ENCODE results near the gene CRYZL1.

The CRYZL1 gene

DNA sequence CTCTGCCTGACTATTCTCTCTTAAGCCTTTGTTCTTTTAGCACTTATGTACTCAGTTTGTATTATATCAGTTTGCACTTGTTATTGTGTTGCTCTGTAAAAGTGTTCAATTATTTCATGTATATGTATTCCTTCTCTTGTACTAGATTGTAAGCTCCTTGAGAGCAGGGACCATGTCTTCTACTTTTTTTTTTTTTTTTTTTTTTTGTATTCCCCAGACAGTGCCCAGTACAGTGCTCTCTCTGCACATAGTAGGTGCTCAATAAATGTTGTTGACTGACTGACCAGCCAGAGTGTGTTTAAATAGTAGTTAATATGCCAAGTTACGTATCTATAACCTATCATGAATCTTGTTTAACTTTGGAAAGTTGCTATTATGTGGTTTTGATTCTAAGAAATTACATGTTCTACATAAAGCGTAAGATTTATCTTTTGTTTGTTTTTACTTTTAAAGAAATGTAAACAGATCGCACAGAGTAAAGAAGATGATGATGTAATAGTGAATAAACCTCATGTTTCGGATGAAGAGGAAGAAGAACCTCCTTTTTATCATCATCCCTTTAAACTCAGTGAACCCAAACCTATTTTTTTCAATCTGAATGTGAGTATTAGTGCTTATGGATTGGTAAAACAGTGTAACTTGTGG, 82.6 kb downstream of the CRYZL1 start:
- no peak for DNase-seq

DNA sequence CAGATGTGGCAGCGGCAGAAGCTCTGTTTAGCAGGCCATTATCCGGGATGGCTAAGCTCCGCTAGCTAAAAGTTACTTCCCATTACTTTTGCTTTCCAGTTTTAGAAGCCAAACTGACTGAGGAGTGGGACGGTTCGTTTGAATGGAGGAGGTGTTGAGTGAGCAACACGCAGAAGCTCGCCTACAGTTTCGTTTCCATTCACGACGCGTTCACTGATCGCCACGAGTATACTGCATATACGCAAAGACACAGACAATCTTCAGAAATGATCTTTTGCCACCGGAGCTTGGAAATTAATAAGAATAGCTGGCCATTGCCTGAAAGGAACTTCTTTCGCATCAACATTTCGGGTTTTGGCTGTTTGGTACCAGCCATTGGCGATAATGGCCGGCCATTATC, 84.1 kb downstream of the CRYZL1 start:
- no peak for DNase-seq

DNA sequence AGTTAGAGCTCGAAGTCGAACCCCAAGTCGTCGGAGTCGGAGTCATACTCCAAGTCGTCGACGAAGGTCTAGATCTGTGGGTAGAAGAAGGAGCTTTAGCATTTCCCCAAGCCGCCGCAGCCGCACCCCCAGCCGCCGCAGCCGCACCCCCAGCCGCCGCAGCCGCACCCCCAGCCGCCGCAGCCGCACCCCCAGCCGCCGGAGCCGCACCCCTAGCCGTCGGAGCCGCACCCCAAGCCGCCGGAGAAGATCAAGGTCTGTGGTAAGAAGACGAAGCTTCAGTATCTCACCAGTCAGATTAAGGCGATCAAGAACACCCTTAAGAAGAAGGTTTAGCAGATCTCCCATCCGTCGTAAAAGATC, 86.6 kb downstream of the CRYZL1 start:
- no peak for DNase-seq

DNA sequence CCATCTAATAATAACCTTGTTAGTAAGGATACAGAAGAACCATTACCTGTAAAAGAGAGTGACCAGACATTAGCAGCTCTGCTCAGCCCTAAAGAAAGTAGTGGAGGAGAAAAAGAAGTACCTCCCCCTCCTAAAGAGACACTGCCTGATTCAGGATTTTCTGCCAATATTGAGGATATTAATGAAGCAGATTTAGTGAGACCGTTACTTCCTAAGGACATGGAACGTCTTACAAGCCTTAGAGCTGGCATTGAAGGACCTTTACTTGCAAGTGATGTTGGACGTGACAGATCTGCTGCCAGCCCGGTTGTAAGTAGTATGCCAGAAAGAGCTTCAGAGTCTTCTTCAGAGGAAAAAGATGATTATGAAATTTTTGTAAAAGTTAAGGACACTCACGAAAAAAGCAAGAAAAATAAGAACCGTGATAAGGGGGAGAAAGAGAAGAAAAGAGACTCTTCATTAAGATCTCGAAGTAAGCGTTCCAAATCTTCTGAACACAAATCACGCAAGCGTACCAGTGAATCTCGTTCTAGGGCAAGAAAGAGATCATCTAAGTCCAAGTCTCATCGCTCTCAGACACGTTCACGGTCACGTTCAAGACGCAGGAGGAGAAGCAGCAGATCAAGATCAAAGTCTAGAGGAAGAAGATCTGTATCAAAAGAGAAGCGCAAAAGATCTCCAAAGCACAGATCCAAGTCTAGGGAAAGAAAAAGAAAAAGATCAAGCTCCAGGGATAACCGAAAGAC, 87.1 kb downstream of the CRYZL1 start:
- no peak for DNase-seq

DNA sequence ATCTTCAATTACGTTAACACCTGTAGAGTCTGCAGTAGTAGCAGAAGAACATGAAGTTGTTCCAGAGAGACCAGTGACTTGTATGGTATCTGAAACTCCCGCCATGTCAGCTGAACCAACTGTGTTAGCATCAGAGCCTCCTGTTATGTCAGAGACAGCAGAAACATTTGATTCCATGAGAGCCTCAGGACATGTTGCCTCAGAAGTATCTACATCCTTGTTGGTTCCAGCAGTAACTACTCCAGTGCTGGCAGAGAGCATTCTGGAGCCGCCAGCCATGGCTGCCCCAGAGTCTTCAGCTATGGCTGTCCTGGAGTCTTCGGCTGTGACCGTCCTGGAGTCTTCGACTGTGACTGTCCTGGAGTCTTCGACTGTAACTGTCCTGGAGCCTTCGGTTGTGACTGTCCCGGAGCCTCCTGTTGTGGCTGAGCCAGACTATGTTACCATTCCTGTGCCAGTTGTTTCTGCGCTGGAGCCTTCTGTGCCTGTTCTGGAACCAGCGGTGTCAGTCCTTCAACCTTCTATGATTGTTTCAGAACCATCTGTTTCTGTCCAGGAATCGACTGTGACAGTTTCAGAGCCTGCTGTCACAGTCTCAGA, 88.4 kb downstream of the CRYZL1 start:
- DNase-seq, result no peak

DNA sequence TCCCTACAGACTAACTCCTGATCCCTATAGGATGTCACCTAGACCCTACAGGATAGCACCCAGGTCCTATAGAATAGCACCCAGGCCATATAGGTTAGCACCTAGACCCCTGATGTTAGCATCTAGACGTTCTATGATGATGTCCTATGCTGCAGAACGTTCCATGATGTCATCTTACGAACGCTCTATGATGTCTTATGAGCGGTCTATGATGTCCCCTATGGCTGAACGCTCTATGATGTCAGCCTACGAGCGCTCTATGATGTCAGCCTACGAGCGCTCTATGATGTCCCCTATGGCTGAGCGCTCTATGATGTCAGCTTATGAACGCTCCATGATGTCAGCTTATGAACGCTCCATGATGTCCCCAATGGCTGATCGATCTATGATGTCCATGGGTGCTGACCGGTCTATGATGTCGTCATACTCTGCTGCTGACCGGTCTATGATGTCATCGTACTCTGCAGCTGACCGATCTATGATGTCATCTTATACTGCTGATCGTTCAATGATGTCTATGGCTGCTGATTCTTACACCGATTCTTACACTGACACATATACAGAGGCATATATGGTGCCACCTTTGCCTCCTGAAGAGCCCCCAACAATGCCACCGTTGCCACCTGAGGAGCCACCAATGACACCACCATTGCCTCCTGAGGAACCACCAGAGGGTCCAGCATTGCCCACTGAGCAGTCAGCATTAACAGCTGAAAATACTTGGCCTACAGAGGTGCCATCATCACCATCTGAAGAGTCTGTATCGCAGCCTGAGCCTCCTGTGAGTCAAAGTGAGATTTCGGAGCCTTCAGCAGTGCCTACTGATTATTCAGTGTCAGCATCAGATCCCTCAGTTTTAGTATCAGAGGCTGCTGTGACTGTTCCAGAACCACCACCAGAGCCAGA, 89.2 kb downstream of the CRYZL1 start:
- DNase-seq, result no peak

- no peak for DNase-seq
Measured at GRCh38 chr21:33551664-33552063, 89.9 kb downstream of the CRYZL1 start.

DNA sequence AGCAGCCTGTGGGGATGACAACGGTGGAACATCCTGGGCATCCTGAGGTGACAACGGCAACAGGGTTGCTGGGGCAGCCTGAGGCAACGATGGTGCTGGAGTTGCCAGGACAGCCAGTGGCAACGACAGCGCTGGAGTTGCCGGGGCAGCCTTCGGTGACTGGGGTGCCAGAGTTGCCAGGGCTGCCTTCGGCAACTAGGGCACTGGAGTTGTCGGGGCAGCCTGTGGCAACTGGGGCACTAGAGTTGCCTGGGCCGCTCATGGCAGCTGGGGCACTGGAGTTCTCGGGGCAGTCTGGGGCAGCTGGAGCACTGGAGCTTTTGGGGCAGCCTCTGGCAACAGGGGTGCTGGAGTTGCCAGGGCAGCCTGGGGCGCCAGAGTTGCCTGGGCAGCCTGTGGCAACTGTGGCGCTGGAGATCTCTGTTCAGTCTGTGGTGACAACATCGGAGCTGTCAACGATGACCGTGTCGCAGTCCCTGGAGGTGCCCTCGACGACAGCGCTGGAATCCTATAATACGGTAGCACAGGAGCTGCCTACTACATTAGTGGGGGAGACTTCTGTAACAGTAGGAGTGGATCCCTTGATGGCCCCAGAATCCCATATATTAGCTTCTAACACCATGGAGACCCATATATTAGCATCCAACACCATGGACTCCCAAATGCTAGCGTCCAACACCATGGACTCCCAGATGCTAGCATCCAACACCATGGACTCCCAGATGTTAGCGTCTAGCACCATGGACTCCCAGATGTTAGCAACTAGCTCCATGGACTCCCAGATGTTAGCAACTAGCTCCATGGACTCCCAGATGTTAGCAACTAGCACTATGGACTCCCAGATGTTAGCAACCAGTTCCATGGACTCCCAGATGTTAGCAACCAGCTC, 90.5 kb downstream of the CRYZL1 start:
- DNase-seq, result no peak

DNA sequence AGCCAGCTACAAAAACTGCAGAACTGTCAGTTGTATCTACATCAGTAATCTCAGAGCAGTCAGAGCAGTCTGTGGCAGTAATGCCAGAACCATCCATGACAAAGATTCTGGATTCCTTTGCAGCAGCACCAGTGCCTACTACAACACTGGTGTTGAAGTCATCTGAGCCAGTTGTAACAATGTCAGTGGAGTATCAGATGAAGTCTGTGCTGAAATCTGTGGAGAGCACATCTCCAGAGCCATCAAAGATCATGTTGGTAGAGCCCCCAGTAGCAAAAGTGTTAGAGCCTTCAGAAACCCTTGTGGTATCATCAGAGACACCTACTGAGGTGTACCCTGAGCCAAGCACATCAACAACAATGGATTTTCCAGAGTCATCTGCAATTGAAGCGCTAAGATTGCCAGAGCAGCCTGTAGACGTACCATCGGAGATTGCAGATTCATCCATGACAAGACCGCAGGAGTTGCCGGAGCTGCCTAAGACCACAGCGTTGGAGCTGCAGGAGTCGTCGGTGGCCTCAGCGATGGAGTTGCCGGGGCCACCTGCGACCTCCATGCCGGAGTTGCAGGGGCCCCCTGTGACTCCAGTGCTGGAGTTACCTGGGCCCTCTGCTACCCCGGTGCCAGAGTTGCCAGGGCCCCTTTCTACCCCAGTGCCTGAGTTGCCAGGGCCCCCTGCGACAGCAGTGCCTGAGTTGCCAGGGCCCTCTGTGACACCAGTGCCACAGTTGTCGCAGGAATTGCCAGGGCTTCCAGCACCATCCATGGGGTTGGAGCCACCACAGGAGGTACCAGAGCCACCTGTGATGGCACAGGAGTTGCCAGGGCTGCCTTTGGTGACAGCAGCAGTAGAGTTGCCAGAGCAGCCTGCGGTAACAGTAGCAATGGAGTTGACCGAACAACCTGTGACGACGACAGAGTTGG, 91.4 kb downstream of the CRYZL1 start:
- no peak for DNase-seq

DNA sequence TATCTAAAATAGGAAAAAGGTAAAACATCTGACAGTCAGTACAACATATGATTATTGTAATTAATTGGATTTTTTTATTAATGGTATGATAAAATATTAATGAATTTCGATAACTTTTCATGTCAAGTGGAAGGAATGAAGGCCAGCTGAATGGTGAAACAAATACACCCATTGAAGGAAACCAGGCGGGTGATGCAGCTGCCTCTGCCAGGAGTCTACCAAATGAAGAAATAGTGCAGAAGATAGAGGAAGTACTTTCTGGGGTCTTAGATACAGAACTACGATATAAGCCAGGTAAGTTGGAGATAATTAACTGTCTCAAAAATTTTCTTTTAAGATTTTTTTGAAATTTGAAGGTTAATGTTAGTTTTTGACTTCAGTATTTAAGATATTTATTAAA, 95.5 kb downstream of the CRYZL1 start:
- no peak for DNase-seq

DNA sequence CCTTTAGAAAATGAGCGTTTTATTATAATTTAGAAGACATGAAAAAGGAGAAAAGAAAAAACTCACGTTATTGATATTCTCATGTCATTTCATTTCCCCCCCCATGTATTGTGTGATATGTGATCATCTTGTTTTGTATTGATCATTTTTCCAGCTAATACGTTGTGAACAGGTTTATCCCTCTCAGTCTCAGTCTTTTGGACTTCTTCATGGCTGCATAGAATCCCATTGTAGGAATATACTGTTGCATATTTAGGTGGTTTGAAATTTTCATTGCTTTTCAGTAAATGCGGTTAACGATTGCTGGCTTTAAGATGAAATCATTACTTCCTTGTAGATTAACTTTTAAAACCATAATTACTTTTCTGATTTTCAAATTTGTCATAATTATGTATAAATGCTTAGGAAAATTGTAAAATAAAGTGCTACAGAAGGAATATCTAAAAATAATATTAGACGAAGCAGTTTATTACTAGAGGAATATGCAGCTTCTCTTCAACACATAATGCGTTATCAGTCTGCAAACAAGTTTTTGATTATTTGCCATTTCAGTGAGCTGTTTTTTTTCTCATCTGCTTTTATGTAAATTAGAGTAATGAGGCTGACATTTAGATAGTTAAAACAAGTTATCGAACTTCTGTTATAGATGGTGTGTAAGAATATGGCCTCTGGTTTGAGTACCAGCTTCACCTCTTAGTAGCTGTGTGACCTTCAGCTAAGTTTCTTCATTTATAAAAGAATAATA, 96.9 kb downstream of the CRYZL1 start:
- DNase-seq, result no peak

DNA sequence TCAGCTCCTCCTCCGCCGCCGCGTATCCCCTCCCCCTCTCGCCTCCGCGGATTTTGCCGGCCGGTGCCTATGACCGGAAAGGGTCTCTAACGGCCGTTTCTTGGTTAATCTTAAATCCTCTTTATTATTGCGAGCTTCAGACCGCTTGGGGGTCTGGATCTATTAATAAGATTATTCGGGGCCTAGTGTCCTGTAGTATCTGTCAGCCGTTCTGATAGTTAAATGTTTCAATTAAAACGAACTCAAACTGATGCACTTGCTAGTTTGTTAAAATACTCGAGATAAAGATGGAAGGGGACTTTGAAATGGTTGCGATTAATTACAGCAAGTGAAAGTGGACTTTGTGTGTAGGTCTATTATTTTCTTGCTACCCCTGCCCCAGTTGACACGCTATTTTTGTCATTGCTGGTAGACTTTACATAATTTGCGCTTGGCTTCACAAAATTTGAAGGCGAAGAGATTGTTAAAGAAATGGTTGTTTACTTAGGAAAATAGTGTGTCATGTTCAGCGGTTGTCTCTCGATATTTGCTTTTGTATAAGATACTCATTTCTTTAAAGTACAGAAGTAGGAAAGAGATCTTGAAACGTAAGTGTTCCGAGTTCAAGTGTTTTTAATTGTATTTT, 97.9 kb downstream of the CRYZL1 start:
- no peak for DNase-seq

GRCh38 chr21:33542640-33543504, 98.7 kb downstream of the CRYZL1 start, which contains the start of gene SON:
TSS of gene SON (plus strand) at chr21:33543038. CDS start at chr21:33543093, 55 bp downstream.
- peak; percentile 99 to 100 (median 99) for DNase-seq

DNA sequence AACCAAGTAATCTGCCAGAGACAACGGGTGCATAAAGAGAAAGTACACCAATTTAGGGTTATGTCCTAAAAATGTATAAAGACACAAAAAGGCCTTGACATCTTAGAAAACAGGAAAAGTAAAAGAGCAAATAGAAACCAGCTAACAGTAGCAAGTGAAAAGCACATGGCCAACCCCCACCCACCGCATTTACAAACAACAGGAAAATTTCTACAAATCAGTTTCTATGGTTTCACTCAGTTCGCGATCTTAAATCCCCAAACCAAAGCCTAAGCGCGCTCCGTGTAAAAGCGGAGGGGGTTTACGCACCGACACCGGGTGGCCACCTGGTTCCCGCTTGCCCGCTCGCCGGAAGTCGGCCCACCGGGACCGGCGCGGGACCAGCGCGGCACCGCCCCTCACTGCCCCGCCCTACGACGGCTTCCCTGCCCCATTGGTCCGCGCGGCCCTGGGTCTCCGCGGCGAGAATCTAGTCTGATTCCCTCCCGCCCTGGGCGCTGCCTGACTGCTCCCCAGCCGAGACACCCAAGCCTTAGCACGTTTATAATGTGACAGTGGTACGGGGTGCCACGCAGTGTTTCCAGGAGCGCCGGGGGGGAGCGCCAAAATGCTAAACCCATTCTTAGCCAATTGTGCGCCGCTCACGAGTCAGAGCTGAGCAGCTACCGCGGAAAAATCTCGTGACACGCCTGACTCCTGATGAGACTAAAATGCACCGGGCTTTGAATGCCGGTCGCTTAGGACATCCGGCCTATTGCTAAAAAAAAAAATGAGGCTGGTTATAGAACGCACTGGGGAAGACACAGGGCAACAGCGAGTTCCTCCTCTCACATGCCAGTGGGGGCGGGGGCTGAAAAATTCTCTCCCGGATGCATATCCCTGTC, 99.5 kb downstream of the CRYZL1 start, which contains the start of gene GART:
Gene GART, minus strand, starts transcription at position 362 of the 884 bp plus-strand sequence. CDS start 2,802 bp downstream, outside the sequence.
- peak; percentile 85 to 91 (median 90) for DNase-seq

- DNase-seq, result peak in 2 of 3 experiments; percentile 30 to 77
Measured at GRCh38 chr21:33541105-33541711, 100.3 kb downstream of the CRYZL1 start.

- no peak for DNase-seq
Measured at GRCh38 chr21:33540711-33541104, 100.8 kb downstream of the CRYZL1 start.

DNA sequence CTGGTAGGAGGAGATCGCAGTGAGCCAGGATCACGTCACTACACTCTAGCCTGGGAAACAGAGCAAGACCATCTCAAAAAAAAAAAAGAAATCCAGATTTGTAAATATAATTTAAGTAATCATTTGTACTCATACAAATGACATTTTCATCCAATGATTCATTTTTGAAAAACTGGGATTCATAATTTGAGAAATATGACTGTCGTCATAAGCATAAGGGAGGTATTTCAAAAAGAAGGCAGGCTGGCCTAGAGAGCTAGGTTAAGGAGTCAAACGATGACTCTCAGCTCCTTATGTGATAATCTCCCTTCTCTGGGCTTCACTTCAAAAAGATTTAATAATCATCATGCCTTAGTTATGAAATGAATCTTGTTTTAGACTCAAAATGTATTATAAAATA, 101.9 kb downstream of the CRYZL1 start:
- no peak for DNase-seq
